GM19025 (cell line): ENCODE data around the gene CDC20B.
"Not testable (repeated sequence)": the region's sequence is repeated elsewhere in the genome, so short reads cannot be mapped to it uniquely, and the experiment has no call there.

Experiments used
- ATAC-seq: cut with Tn5 transposase; IDR thresholded peaks from one replicate; pipeline ENCODE4 v1.9.1; 2021; ENCODE audit warnings: mild to moderate bottlenecking, low read depth, moderate library complexity; ENCODE audit not compliant: unreplicated experiment

Gene CDC20B

GRCh38 chr5:55105976-55106375 lies 67.0 kb downstream of the CDC20B start:
- not testable (repeated sequence) for ATAC-seq

GRCh38 chr5:55104946-55105701 lies 67.9 kb downstream of the CDC20B start:
- ATAC-seq = no peak

GRCh38 chr5:55104036-55104772 lies 68.8 kb downstream of the CDC20B start:
- ATAC-seq = no peak

GRCh38 chr5:55102348-55102747 lies 70.6 kb downstream of the CDC20B start, which contains the start of gene GZMA:
TSS of gene GZMA (plus strand) at chr5:55102646. CDS start at chr5:55102683, 37 bp downstream.
- no peak for ATAC-seq

GRCh38 chr5:55101556-55102276 lies 71.3 kb downstream of the CDC20B start:
- no peak for ATAC-seq

GRCh38 chr5:55101148-55101547 lies 71.8 kb downstream of the CDC20B start:
- not testable (repeated sequence) for ATAC-seq

- ATAC-seq = no peak
These were observed 76.1 kb downstream of the CDC20B start for GRCh38 chr5:55096861-55097260.

GRCh38 chr5:55096182-55096581 lies 76.8 kb downstream of the CDC20B start:
- ATAC-seq = no peak

GRCh38 chr5:55091011-55091410 lies 82.0 kb downstream of the CDC20B start:
- not testable (repeated sequence) for ATAC-seq

GRCh38 chr5:55089301-55089700 lies 83.7 kb downstream of the CDC20B start:
- not testable (repeated sequence) for ATAC-seq

- no peak for ATAC-seq
These were observed 91.4 kb downstream of the CDC20B start for GRCh38 chr5:55081541-55081940.

GRCh38 chr5:55073211-55073610 lies 99.8 kb downstream of the CDC20B start:
- ATAC-seq = no peak

GRCh38 chr5:55072666-55073065 lies 100.3 kb downstream of the CDC20B start:
- no peak for ATAC-seq

GRCh38 chr5:55071413-55071812 lies 101.6 kb downstream of the CDC20B start:
- ATAC-seq = no peak

- no peak for ATAC-seq
These were observed 102.0 kb downstream of the CDC20B start for GRCh38 chr5:55070968-55071367.

- ATAC-seq = no peak
These were observed 106.7 kb downstream of the CDC20B start for GRCh38 chr5:55066277-55066676.

- no peak for ATAC-seq
These were observed 108.5 kb downstream of the CDC20B start for GRCh38 chr5:55064523-55064922.

GRCh38 chr5:55063899-55064298 lies 109.1 kb downstream of the CDC20B start:
- no peak for ATAC-seq

- ATAC-seq = no peak
These were observed 109.6 kb downstream of the CDC20B start for GRCh38 chr5:55063220-55063863.
